GM08714 (cell line): ENCODE measurements around the gene DISP2.

ENCODE experiments used
- H3K4me3 ChIP-seq: fragments of 200-500 bp; sonication (Bioruptor generic); 2 replicates; pipeline ENCODE4 v1.5.1; 2014; ENCODE audit warnings: mild to moderate bottlenecking, low read length, inconsistent platforms
- ZNF274 ChIP-seq: IDR thresholded peaks from 2 replicates; pipeline ENCODE4 v1.6.1; 2012; ENCODE audit warnings: mild to moderate bottlenecking, low read depth, low read length

The DISP2 gene

GRCh38 chr15:40358471-40359353 lies 693 bp downstream of the DISP2 start:
- TF ChIP-seq ZNF274 = no peak
- peak overlapping the region; percentile 72 for H3K4me3 ChIP-seq

- no peak for TF ChIP-seq ZNF274
- no peak overlapping the region for H3K4me3 ChIP-seq
Measured at GRCh38 chr15:40360015-40360414, 2.0 kb downstream of the DISP2 start.

GRCh38 chr15:40361640-40362039 lies 3.6 kb downstream of the DISP2 start:
- no peak for TF ChIP-seq ZNF274
- no peak overlapping the region for H3K4me3 ChIP-seq

GRCh38 chr15:40363611-40364010 lies 5.6 kb downstream of the DISP2 start:
- no peak for TF ChIP-seq ZNF274
- H3K4me3 ChIP-seq = no peak overlapping the region

- no peak overlapping the region for H3K4me3 ChIP-seq
- no peak for TF ChIP-seq ZNF274
Measured at GRCh38 chr15:40364251-40364650, 6.2 kb downstream of the DISP2 start.

- no peak overlapping the region for H3K4me3 ChIP-seq
- no peak for TF ChIP-seq ZNF274
Measured at GRCh38 chr15:40365016-40365415, 7.0 kb downstream of the DISP2 start.

GRCh38 chr15:40365624-40366456 lies 7.8 kb downstream of the DISP2 start:
- no peak overlapping the region for H3K4me3 ChIP-seq
- no peak for TF ChIP-seq ZNF274

- TF ChIP-seq ZNF274 = no peak
- no peak overlapping the region for H3K4me3 ChIP-seq
Measured at GRCh38 chr15:40366457-40367370, 8.7 kb downstream of the DISP2 start.

GRCh38 chr15:40367371-40367685 lies 9.3 kb downstream of the DISP2 start:
- H3K4me3 ChIP-seq = peak overlapping the region; percentile 35; the same call in 1 of the 2 replicates
- no peak for TF ChIP-seq ZNF274

- no peak for TF ChIP-seq ZNF274
- H3K4me3 ChIP-seq = peak overlapping the region; percentile 35; the same call in 1 of the 2 replicates
Measured at GRCh38 chr15:40367686-40368611, 9.9 kb downstream of the DISP2 start.

GRCh38 chr15:40368719-40369473 lies 10.9 kb downstream of the DISP2 start:
- no peak for TF ChIP-seq ZNF274
- no peak overlapping the region for H3K4me3 ChIP-seq

- no peak overlapping the region for H3K4me3 ChIP-seq
- TF ChIP-seq ZNF274 = no peak
Measured at GRCh38 chr15:40369474-40369869, 11.5 kb downstream of the DISP2 start.
